ENCODE results near the gene SVOP.

DNA sequence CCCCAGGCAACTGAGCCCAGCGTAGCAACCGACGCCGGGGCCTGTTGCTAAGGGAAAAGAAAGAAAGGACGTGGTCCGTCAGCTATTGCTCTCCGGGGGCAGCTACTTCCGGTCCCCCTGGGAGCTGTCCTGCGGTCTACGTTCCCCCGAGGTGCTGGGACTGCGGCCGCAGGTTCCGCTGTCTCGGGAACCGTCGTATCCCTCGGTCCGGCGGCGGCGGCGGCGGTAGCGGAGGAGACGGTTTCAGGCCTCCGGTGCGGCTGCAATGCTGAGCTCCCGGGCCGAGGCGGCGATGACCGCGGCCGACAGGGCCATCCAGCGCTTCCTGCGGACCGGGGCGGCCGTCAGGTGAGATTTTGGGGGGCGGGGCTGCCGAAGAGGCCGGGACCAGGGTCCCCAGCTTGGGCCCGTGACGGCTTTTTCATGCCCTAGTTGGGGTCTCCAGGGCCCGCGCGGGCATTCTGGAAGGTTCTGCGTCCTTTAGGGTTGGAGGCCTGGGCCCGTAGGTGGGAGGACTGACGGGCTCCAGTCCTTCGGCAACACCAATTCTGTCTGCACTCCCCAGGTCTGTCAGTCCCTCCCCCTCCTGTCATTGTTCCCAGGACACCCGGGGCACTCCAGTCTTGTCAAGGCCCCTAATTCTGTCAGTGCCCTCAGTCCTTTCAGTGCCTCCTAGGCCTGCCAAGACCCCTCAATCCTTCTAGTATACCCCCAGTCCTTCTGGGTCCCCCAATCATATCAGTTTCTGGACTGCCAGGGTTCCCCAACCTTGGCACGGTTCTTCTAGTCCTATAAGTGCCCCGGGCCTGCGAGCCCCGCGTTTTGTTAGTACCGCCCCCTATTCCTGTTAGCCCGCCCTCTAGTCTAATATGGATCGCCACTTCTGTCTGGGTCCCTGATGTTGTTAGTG, 31.8 kb upstream of the SVOP start, which contains the start of gene USP30:
- TF ChIP-seq, protein P1, sequence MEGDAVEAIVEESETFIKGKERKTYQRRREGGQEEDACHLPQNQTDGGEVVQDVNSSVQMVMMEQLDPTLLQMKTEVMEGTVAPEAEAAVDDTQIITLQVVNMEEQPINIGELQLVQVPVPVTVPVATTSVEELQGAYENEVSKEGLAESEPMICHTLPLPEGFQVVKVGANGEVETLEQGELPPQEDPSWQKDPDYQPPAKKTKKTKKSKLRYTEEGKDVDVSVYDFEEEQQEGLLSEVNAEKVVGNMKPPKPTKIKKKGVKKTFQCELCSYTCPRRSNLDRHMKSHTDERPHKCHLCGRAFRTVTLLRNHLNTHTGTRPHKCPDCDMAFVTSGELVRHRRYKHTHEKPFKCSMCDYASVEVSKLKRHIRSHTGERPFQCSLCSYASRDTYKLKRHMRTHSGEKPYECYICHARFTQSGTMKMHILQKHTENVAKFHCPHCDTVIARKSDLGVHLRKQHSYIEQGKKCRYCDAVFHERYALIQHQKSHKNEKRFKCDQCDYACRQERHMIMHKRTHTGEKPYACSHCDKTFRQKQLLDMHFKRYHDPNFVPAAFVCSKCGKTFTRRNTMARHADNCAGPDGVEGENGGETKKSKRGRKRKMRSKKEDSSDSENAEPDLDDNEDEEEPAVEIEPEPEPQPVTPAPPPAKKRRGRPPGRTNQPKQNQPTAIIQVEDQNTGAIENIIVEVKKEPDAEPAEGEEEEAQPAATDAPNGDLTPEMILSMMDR (IDR thresholded peaks at IDR 0.05 in 2 of 3, conservative IDR thresholded peaks at IDR 0.05 in 1 of 3; ENCODE audit: borderline replicate concordance in 1 of 3, insufficient read depth in 1 of 3, low read depth in 2 of 3, low read length in 2 of 3) = no peak
- TF ChIP-seq, protein P2, sequence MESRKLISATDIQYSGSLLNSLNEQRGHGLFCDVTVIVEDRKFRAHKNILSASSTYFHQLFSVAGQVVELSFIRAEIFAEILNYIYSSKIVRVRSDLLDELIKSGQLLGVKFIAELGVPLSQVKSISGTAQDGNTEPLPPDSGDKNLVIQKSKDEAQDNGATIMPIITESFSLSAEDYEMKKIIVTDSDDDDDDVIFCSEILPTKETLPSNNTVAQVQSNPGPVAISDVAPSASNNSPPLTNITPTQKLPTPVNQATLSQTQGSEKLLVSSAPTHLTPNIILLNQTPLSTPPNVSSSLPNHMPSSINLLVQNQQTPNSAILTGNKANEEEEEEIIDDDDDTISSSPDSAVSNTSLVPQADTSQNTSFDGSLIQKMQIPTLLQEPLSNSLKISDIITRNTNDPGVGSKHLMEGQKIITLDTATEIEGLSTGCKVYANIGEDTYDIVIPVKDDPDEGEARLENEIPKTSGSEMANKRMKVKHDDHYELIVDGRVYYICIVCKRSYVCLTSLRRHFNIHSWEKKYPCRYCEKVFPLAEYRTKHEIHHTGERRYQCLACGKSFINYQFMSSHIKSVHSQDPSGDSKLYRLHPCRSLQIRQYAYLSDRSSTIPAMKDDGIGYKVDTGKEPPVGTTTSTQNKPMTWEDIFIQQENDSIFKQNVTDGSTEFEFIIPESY (IDR thresholded peaks at IDR 0.05; ENCODE audit: extremely low read depth, insufficient replicate concordance, low read length) = peak; percentile 58
- TF ChIP-seq SP1 (IDR thresholded peaks at IDR 0.05; ENCODE audit: low read depth) (peak; percentile 73), POLR2A (IDR thresholded peaks at IDR 0.05; ENCODE audit: borderline replicate concordance, extremely low read depth, insufficient read depth, insufficient read length) (no peak), SRF (IDR thresholded peaks at IDR 0.05; ENCODE audit: low read depth) (peak; percentile 85), POLR2AphosphoS5 (IDR thresholded peaks at IDR 0.05; ENCODE audit: low read depth, low read length) (peak; percentile 67), EZH2 (IDR thresholded peaks at IDR 0.05) (no peak), CEBPB (IDR thresholded peaks at IDR 0.05; ENCODE audit: low read depth) (no peak; the same call in 1 of the 2 replicates)
- TF ChIP-seq, protein P3, sequence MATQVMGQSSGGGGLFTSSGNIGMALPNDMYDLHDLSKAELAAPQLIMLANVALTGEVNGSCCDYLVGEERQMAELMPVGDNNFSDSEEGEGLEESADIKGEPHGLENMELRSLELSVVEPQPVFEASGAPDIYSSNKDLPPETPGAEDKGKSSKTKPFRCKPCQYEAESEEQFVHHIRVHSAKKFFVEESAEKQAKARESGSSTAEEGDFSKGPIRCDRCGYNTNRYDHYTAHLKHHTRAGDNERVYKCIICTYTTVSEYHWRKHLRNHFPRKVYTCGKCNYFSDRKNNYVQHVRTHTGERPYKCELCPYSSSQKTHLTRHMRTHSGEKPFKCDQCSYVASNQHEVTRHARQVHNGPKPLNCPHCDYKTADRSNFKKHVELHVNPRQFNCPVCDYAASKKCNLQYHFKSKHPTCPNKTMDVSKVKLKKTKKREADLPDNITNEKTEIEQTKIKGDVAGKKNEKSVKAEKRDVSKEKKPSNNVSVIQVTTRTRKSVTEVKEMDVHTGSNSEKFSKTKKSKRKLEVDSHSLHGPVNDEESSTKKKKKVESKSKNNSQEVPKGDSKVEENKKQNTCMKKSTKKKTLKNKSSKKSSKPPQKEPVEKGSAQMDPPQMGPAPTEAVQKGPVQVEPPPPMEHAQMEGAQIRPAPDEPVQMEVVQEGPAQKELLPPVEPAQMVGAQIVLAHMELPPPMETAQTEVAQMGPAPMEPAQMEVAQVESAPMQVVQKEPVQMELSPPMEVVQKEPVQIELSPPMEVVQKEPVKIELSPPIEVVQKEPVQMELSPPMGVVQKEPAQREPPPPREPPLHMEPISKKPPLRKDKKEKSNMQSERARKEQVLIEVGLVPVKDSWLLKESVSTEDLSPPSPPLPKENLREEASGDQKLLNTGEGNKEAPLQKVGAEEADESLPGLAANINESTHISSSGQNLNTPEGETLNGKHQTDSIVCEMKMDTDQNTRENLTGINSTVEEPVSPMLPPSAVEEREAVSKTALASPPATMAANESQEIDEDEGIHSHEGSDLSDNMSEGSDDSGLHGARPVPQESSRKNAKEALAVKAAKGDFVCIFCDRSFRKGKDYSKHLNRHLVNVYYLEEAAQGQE (IDR thresholded peaks at IDR 0.05; ENCODE audit: low read depth) = no peak

All from HCT116 (cell line).